ENCODE results near the gene GCFC2. TPM values are rescaled to one million over a fixed set of nuclear protein-coding genes. Genes with fewer than 3 reads are reported as not detected.

GCFC2 gene
- total and polyA plus RNA-seq, 2 experiments from 2014 or later, result 15.5 to 28.8 TPM

DNA sequence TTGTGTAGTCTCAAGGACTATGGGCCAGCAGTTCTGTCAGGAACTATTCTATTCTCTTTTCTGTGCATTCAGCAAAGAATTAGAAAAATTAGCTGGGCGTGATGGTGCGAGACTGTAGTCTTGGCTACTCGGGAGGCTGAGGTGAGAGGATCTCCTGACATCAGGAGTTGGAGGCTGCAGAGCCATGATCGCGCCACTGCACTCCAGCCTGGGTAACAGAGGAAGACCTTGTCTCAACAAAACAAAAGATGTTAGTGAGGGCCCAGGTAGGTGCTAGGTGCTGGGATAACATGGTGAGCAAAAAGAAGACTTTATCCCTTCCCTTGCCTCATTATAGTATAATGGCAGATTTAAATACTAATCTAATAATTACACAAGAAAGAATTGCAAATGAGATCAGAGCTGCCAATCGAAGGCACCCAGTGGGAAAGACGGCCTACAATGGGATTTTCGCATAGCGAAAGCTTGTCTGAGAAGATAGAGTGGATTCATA, 64.6 kb downstream of the GCFC2 start:
- 73% methylated on average over 9 of the region's 9 CpGs for WGBS (ENCODE audit: low lambda C conversion rate, missing lambda C conversion rate)
- DNase-seq (ENCODE audit: low spot score), result no peak
- Histone ChIP-seq H3K4me3 (peak overlapping the region; percentile 93), H3K9me2 (replicated peaks; ENCODE audit: insufficient read depth) (no peaks in the 10 kb centered on the region), H3K27ac (peak overlapping the region; percentile 84), H3K36me3 (replicated peaks; ENCODE audit: insufficient read depth, low read depth) (no peaks in the 10 kb centered on the region), H3K9me3 (ENCODE audit: low read depth) (no peaks in the 10 kb centered on the region), H3K27me3 (no peaks in the 10 kb centered on the region), H3K4me2 (peak overlapping the region; percentile 90), H4K20me1 (ENCODE audit: insufficient read depth, poor library complexity, severe bottlenecking) (no peaks in the 10 kb centered on the region), H3K79me2 (peaks cover 32% of the 10 kb centered on the region), H2AFZ (peak overlapping the region; percentile 98), H3K4me1 (ENCODE audit: insufficient read depth) (peaks cover 5% of the 10 kb centered on the region)
- TF ChIP-seq EZH2 (IDR thresholded peaks at IDR 0.05; ENCODE audit: borderline replicate concordance), result no peak
- TF ChIP-seq, protein P1, sequence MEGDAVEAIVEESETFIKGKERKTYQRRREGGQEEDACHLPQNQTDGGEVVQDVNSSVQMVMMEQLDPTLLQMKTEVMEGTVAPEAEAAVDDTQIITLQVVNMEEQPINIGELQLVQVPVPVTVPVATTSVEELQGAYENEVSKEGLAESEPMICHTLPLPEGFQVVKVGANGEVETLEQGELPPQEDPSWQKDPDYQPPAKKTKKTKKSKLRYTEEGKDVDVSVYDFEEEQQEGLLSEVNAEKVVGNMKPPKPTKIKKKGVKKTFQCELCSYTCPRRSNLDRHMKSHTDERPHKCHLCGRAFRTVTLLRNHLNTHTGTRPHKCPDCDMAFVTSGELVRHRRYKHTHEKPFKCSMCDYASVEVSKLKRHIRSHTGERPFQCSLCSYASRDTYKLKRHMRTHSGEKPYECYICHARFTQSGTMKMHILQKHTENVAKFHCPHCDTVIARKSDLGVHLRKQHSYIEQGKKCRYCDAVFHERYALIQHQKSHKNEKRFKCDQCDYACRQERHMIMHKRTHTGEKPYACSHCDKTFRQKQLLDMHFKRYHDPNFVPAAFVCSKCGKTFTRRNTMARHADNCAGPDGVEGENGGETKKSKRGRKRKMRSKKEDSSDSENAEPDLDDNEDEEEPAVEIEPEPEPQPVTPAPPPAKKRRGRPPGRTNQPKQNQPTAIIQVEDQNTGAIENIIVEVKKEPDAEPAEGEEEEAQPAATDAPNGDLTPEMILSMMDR (IDR thresholded peaks at IDR 0.05; ENCODE audit: poor library complexity), result no peak
- TF ChIP-seq EZH2phosphoT487 (IDR thresholded peaks at IDR 0.05; ENCODE audit: low read depth, severe bottlenecking, unreplicated experiment), result no peak

DNA sequence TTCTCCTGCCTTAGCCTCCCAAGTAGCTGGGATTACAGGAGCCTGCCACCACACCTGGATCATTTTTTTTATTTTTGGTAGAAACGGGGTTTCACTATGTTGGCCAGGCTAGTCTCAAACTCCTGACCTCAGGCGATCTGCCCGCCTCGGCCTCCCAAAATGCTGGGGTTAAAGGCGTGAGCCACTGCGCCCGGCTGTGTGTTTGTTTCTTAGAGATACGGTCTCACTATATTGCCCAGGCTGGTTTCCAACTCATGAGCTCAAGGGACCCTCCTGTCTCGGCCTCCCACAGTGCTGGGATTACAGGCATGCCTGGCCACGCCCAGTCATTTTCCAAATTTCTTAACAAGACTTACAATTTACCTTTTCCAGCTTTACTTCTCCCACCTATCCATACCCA, 65.1 kb downstream of the GCFC2 start:
- peaks cover 32% of the 10 kb centered on the region for H3K79me2 ChIP-seq
- TF ChIP-seq EZH2 (IDR thresholded peaks at IDR 0.05; ENCODE audit: borderline replicate concordance), result no peak
- no peak for TF ChIP-seq EZH2phosphoT487 (IDR thresholded peaks at IDR 0.05; ENCODE audit: low read depth, severe bottlenecking, unreplicated experiment)
- TF ChIP-seq, protein P1 (IDR thresholded peaks at IDR 0.05; ENCODE audit: poor library complexity), result no peak
- DNase-seq (ENCODE audit: low spot score), result no peak
- no peaks in the 10 kb centered on the region for H4K20me1 ChIP-seq (ENCODE audit: insufficient read depth, poor library complexity, severe bottlenecking)
- no peaks in the 10 kb centered on the region for H3K36me3 ChIP-seq (replicated peaks; ENCODE audit: insufficient read depth, low read depth)
- H3K27me3 ChIP-seq, result no peaks in the 10 kb centered on the region
- 99% methylated on average over 9 of the region's 10 CpGs for WGBS (ENCODE audit: low lambda C conversion rate, missing lambda C conversion rate)
- peaks cover 5% of the 10 kb centered on the region for H3K4me1 ChIP-seq (ENCODE audit: insufficient read depth)
- H3K4me2 ChIP-seq, result no peak overlapping the region
- H3K27ac ChIP-seq, result peak overlapping the region; percentile 84
- no peaks in the 10 kb centered on the region for H3K9me3 ChIP-seq (ENCODE audit: low read depth)
- no peak overlapping the region for H3K4me3 ChIP-seq
- no peaks in the 10 kb centered on the region for H3K9me2 ChIP-seq (replicated peaks; ENCODE audit: insufficient read depth)
- H2AFZ ChIP-seq, result peak overlapping the region; percentile 98

DNA sequence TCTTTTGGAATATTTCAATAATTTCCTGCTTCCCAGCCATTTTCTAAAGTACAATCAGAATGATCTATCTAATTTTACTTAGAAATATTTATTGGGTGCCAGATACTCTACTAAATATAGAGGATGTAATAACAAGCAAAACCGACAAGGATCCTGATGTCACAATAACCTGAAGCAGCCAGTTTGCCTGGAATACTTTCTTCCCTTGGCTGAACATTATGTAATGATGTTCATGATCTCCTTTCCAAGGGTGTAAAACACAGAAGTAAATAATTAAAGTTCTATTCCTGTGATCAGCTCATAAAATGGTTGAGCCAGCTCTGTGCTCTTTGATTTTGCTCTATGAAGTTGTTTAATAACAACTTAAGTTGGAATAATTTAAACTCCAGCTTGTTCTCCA, 66.7 kb downstream of the GCFC2 start:
- Histone ChIP-seq H3K4me3 (no peak overlapping the region), H3K9me2 (replicated peaks; ENCODE audit: insufficient read depth) (no peaks in the 10 kb centered on the region), H4K20me1 (ENCODE audit: insufficient read depth, poor library complexity, severe bottlenecking) (no peaks in the 10 kb centered on the region), H3K9me3 (ENCODE audit: low read depth) (no peaks in the 10 kb centered on the region), H3K27me3 (no peaks in the 10 kb centered on the region), H3K79me2 (peaks cover 23% of the 10 kb centered on the region), H3K4me1 (ENCODE audit: insufficient read depth) (peaks cover 5% of the 10 kb centered on the region), H3K27ac (no peak overlapping the region), H3K4me2 (no peak overlapping the region), H2AFZ (no peak overlapping the region), H3K36me3 (replicated peaks; ENCODE audit: insufficient read depth, low read depth) (no peaks in the 10 kb centered on the region)
- DNase-seq (ENCODE audit: low spot score), result no peak
- TF ChIP-seq EZH2phosphoT487 (IDR thresholded peaks at IDR 0.05; ENCODE audit: low read depth, severe bottlenecking, unreplicated experiment) (no peak), EZH2 (IDR thresholded peaks at IDR 0.05; ENCODE audit: borderline replicate concordance) (no peak)
- TF ChIP-seq, protein P1 (IDR thresholded peaks at IDR 0.05; ENCODE audit: poor library complexity), result no peak
- 93% methylated on average over 1 of the region's 1 CpG for WGBS (ENCODE audit: low lambda C conversion rate, missing lambda C conversion rate)
